Measurements from ENCODE around the gene NPAS3.

DNA sequence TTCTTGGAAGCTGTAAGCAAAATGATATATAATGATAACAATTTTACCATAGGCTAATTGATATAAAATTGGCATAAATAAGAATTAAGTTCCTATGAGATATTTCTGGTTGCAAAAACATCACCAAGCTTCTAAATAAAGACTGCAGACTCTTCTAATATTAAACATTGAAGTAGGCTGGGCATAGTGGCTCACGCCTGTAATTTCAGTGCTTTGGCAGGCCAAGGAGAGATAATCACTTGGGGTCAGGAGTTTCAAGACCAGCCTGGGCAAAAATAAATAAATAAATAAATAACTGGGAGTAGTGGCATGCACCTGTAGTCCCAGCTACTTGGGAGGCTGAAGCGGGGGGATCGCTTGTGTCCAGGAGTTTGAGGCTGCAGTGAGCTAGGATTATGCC, 71.8 kb downstream of the NPAS3 start:
- TF ChIP-seq, protein P1, sequence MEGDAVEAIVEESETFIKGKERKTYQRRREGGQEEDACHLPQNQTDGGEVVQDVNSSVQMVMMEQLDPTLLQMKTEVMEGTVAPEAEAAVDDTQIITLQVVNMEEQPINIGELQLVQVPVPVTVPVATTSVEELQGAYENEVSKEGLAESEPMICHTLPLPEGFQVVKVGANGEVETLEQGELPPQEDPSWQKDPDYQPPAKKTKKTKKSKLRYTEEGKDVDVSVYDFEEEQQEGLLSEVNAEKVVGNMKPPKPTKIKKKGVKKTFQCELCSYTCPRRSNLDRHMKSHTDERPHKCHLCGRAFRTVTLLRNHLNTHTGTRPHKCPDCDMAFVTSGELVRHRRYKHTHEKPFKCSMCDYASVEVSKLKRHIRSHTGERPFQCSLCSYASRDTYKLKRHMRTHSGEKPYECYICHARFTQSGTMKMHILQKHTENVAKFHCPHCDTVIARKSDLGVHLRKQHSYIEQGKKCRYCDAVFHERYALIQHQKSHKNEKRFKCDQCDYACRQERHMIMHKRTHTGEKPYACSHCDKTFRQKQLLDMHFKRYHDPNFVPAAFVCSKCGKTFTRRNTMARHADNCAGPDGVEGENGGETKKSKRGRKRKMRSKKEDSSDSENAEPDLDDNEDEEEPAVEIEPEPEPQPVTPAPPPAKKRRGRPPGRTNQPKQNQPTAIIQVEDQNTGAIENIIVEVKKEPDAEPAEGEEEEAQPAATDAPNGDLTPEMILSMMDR (IDR thresholded peaks at IDR 0.05), result no peak
- no peak for TF ChIP-seq POLR2AphosphoS5 (IDR thresholded peaks at IDR 0.05)
- TF ChIP-seq POLR2A (IDR thresholded peaks at IDR 0.05), result no peak
- TF ChIP-seq EP300 (IDR thresholded peaks at IDR 0.05), result no peak
